ENCODE data around the gene PRUNE1. TPM values are rescaled to one million over a fixed set of nuclear protein-coding genes. Genes with fewer than 3 reads are reported as not detected.
A peak's percentile ranks its signal among the peaks of the same experiment; 100 is the strongest.

Gene PRUNE1
- total RNA-seq, 2 experiments from 2014 or later, result 18.8 to 20.8 TPM

GRCh38 chr1:151072224-151072623 lies 64.0 kb downstream of the PRUNE1 start:
- TF ChIP-seq EZH2phosphoT487 (IDR thresholded peaks at IDR 0.05; ENCODE audit: borderline replicate concordance, low read depth, low read length) (no peak), CTCF (conservative IDR thresholded peaks at IDR 0.05; ENCODE audit: low read length) (peak; percentile 74)
- Histone ChIP-seq H3K27ac (ENCODE audit: low read depth, low read length, poor library complexity, severe bottlenecking) (no peak overlapping the region), H3K4me2 (ENCODE audit: low read length) (peak overlapping the region; percentile 80), H3K4me3 (ENCODE audit: low read depth, low read length, poor library complexity, severe bottlenecking) (no peak overlapping the region), H3K4me1 (ENCODE audit: insufficient read depth, low read length, poor library complexity, severe bottlenecking) (peaks cover 21% of the 10 kb centered on the region), H3K9me3 (ENCODE audit: low read length) (no peaks in the 10 kb centered on the region), H2AFZ (ENCODE audit: low read length) (no peak overlapping the region; the same call in 1 of the 2 replicates), H3K79me2 (ENCODE audit: insufficient read depth, low read depth, low read length) (peaks cover 10% of the 10 kb centered on the region; the same call in 1 of the 2 replicates), H4K20me1 (ENCODE audit: insufficient read depth, low read length) (no peaks in the 10 kb centered on the region), H3K36me3 (ENCODE audit: insufficient read depth, low read length) (peaks cover 15% of the 10 kb centered on the region; the same call in 1 of the 2 replicates), H3K9me2 (ENCODE audit: insufficient read depth, low read length) (no peaks in the 10 kb centered on the region)
- intact Hi-C loops (cut with micrococcal nuclease; ENCODE audit: unreplicated experiment), result loop anchor here (1.0 kb wide), 1 partner anchor 48 kb away; no protein-coding TSS in a partner anchor
- peak; percentile 41 for DNase-seq (ENCODE audit: low spot score)
- BruUV-seq (replicated peaks), result no TSS peak
- ChIA-PET CTCF (ENCODE audit: unreplicated experiment) (interaction anchor here (1.6 to 1.9 kb wide), 2 partner anchors 11 to 84 kb away, joined by 6 to 7 read pairs; partner anchors contain the start of gene TNFAIP8L2), POLR2A (interaction anchor here (0.6 to 1.0 kb wide), 2 partner anchors 21 to 244 kb away, joined by 3 read pairs; no protein-coding TSS in a partner anchor)

Small RNA genes lying within 50 kb of the gene (small RNA-seq; reads per million reads assigned to genes)
- gene RNU6-884P, result not detected

Other genes with a start within 250 kb of the PRUNE1 start
- gene CTSS, start 242.7 kb upstream of the PRUNE1 start, total RNA-seq (2014; rRNA removed; shearing (Covaris generic)), result 38.7 and 47.4 TPM in 2 replicates
- 40.6 and 42.6 TPM in 2 replicates for gene CTSS, start 242.7 kb upstream of the PRUNE1 start, total RNA-seq (2022)
- gene CTSK, start 200.2 kb upstream of the PRUNE1 start, total RNA-seq (2014; rRNA removed; shearing (Covaris generic)), result 1.6 and 1.8 TPM in 2 replicates
- gene CTSK, start 200.2 kb upstream of the PRUNE1 start, total RNA-seq (2022), result 1.8 and 2.1 TPM in 2 replicates
- 14.1 and 21.9 TPM in 2 replicates for gene ARNT, start 131.8 kb upstream of the PRUNE1 start, total RNA-seq (2014; rRNA removed; shearing (Covaris generic))
- gene ARNT, start 131.8 kb upstream of the PRUNE1 start, total RNA-seq (2022), result 29.7 and 32.6 TPM in 2 replicates
- not detected in 2 replicates for gene CTXND2, start 121.3 kb upstream of the PRUNE1 start, total RNA-seq (2014; rRNA removed; shearing (Covaris generic))
- gene CTXND2, start 121.3 kb upstream of the PRUNE1 start, total RNA-seq (2022), result not detected in 2 replicates
- gene SETDB1, start 82.1 kb upstream of the PRUNE1 start, total RNA-seq (2014; rRNA removed; shearing (Covaris generic)), result 42.3 and 66.8 TPM in 2 replicates
- gene SETDB1, start 82.1 kb upstream of the PRUNE1 start, total RNA-seq (2022), result 73.6 and 81.1 TPM in 2 replicates
- gene CERS2, start 33.6 kb upstream of the PRUNE1 start, total RNA-seq (2014; rRNA removed; shearing (Covaris generic)), result 50.9 and 64.7 TPM in 2 replicates
- gene CERS2, start 33.6 kb upstream of the PRUNE1 start, total RNA-seq (2022), result 92.8 and 96.6 TPM in 2 replicates
- gene ANXA9, start 26.2 kb upstream of the PRUNE1 start, total RNA-seq (2014; rRNA removed; shearing (Covaris generic)), result 0.67 and 1.1 TPM in 2 replicates
- 0.39 and 0.65 TPM in 2 replicates for gene ANXA9, start 26.2 kb upstream of the PRUNE1 start, total RNA-seq (2022)
- 3.8 and 8.5 TPM in 2 replicates for gene MINDY1, start 1.5 kb upstream of the PRUNE1 start, total RNA-seq (2014; rRNA removed; shearing (Covaris generic))
- 10.2 and 13.8 TPM in 2 replicates for gene MINDY1, start 1.5 kb upstream of the PRUNE1 start, total RNA-seq (2022)
- gene BNIPL, start 28.1 kb downstream of the PRUNE1 start, total RNA-seq (2014; rRNA removed; shearing (Covaris generic)), result 1.6 and 2.1 TPM in 2 replicates
- gene BNIPL, start 28.1 kb downstream of the PRUNE1 start, total RNA-seq (2022), result 0.74 and 3.2 TPM in 2 replicates
- gene C1orf56, start 39.3 kb downstream of the PRUNE1 start, total RNA-seq (2014; rRNA removed; shearing (Covaris generic)), result 0.54 TPM in 1 of 2 replicates, not detected in the other
- gene C1orf56, start 39.3 kb downstream of the PRUNE1 start, total RNA-seq (2022), result 0.25 TPM in 1 of 2 replicates, not detected in the other
- 44.1 and 48.2 TPM in 2 replicates for gene CDC42SE1, start 51.2 kb downstream of the PRUNE1 start, total RNA-seq (2014; rRNA removed; shearing (Covaris generic))
- gene CDC42SE1, start 51.2 kb downstream of the PRUNE1 start, total RNA-seq (2022), result 59.5 and 63.3 TPM in 2 replicates
- gene MLLT11, start 51.9 kb downstream of the PRUNE1 start, total RNA-seq (2014; rRNA removed; shearing (Covaris generic)), result 4.2 and 4.7 TPM in 2 replicates
- 4.7 and 4.8 TPM in 2 replicates for gene MLLT11, start 51.9 kb downstream of the PRUNE1 start, total RNA-seq (2022)
- 14.7 and 17.2 TPM in 2 replicates for gene GABPB2, start 62.3 kb downstream of the PRUNE1 start, total RNA-seq (2014; rRNA removed; shearing (Covaris generic))
- 18.2 and 20.0 TPM in 2 replicates for gene GABPB2, start 62.3 kb downstream of the PRUNE1 start, total RNA-seq (2022)
- 0.54 and 1.1 TPM in 2 replicates for gene SEMA6C, start 138.2 kb downstream of the PRUNE1 start, total RNA-seq (2014; rRNA removed; shearing (Covaris generic))
- gene SEMA6C, start 138.2 kb downstream of the PRUNE1 start, total RNA-seq (2022), result 1.9 and 2.0 TPM in 2 replicates
- gene TNFAIP8L2, start 148.2 kb downstream of the PRUNE1 start, total RNA-seq (2014; rRNA removed; shearing (Covaris generic)), result 7.7 and 12.5 TPM in 2 replicates
- gene TNFAIP8L2, start 148.2 kb downstream of the PRUNE1 start, total RNA-seq (2022), result 9.0 and 9.2 TPM in 2 replicates
- gene LYSMD1, start 157.5 kb downstream of the PRUNE1 start, total RNA-seq (2014; rRNA removed; shearing (Covaris generic)), result 6.2 and 9.2 TPM in 2 replicates
- 3.4 and 3.7 TPM in 2 replicates for gene LYSMD1, start 157.5 kb downstream of the PRUNE1 start, total RNA-seq (2022)
- 70.9 and 78.0 TPM in 2 replicates for gene SCNM1, start 157.7 kb downstream of the PRUNE1 start, total RNA-seq (2014; rRNA removed; shearing (Covaris generic))
- gene SCNM1, start 157.7 kb downstream of the PRUNE1 start, total RNA-seq (2022), result 54.1 and 63.1 TPM in 2 replicates
- not detected in 2 replicates for gene TMOD4, start 167.5 kb downstream of the PRUNE1 start, total RNA-seq (2014; rRNA removed; shearing (Covaris generic))
- 1.4 and 2.4 TPM in 2 replicates for gene TMOD4, start 167.5 kb downstream of the PRUNE1 start, total RNA-seq (2022)
- gene VPS72, start 181.7 kb downstream of the PRUNE1 start, total RNA-seq (2014; rRNA removed; shearing (Covaris generic)), result 51.1 and 65.9 TPM in 2 replicates
- 54.3 and 67.9 TPM in 2 replicates for gene VPS72, start 181.7 kb downstream of the PRUNE1 start, total RNA-seq (2022)
- gene PIP5K1A, start 190.1 kb downstream of the PRUNE1 start, total RNA-seq (2014; rRNA removed; shearing (Covaris generic)), result 42.9 and 50.5 TPM in 2 replicates
- 75.8 and 85.3 TPM in 2 replicates for gene PIP5K1A, start 190.1 kb downstream of the PRUNE1 start, total RNA-seq (2022)
- 118 and 134 TPM in 2 replicates for gene PSMD4, start 246.3 kb downstream of the PRUNE1 start, total RNA-seq (2014; rRNA removed; shearing (Covaris generic))
- gene PSMD4, start 246.3 kb downstream of the PRUNE1 start, total RNA-seq (2022), result 137 and 150 TPM in 2 replicates

Measured in OCI-LY7 (cell line).